GM13977 (cell line): ENCODE results near the gene SLC39A5.

Source experiments
- DNase-seq: peaks from one replicate; pipeline ENCODE4 v3.0.0; 2012; ENCODE audit warnings: low spot score
- CTCF ChIP-seq: IDR thresholded peaks from 2 replicates; pipeline ENCODE4 v1.5.1; 2012; ENCODE audit warnings: mild to moderate bottlenecking, control low read depth; ENCODE audit not compliant: insufficient read depth; ENCODE audit errors: extremely low read depth, missing control alignments
- in situ Hi-C: fragments of 300-500 bp; cut with MboI; formaldehyde crosslinking; loops from one replicate; pipeline ENCODE4 v1.12.0; 2022; ENCODE audit warnings: low sequenced_read_pairs, low pct_unique_long_range_greater_than_20kb, mixed read lengths, inconsistent platforms; ENCODE audit not compliant: unreplicated experiment

Gene SLC39A5

GRCh38 chr12:56255671-56256070, 25.8 kb downstream of the SLC39A5 start:
- in situ Hi-C loops = no loop called here
- no peak for TF ChIP-seq CTCF
- no peak for DNase-seq

GRCh38 chr12:56256326-56256960, 26.6 kb downstream of the SLC39A5 start:
- TF ChIP-seq CTCF = no peak
- in situ Hi-C loops = no loop called here
- no peak for DNase-seq

- DNase-seq = no peak
- in situ Hi-C loops = no loop called here
- TF ChIP-seq CTCF = no peak
Measured at GRCh38 chr12:56257071-56257470, 27.2 kb downstream of the SLC39A5 start.

DNA sequence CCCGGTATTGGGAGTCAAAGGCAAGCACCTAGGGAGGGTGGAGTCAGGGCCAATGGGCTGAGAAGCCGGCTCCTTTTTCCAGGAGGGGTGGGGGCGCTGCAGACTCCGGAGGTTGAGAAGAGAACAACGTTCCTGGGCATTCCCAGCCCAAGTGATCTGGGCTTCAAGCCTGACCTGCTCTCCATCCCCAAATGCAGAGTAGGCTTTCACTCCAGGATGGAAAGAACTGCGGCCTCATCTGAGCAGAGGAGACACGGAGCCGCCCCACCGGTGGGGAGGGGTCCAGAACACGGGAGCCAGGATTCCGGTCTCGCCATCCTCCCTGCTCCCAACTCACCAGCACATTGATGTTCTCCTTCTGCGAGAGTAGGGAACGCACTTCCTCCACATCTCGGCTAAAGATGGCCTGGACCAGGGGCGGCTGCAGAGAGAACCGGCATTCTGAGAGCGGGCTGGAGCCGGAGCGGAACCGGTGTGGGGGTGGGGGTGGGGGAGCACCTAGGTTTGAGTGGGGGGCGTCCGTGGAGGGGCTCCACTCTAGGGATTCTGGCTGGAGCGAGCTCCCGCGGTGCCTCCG, 27.7 kb downstream of the SLC39A5 start:
- in situ Hi-C loops = no loop called here
- no peak for DNase-seq
- TF ChIP-seq CTCF = no peak

- peak; percentile 98 for DNase-seq
- TF ChIP-seq CTCF = peak; percentile 93
- in situ Hi-C loops = no loop called here
Measured at GRCh38 chr12:56258068-56258819, 28.4 kb downstream of the SLC39A5 start, which contains the start of gene ANKRD52. TSS of gene ANKRD52 (minus strand) at chr12:56258384. CDS start at chr12:56258269, 115 bp downstream.

DNA sequence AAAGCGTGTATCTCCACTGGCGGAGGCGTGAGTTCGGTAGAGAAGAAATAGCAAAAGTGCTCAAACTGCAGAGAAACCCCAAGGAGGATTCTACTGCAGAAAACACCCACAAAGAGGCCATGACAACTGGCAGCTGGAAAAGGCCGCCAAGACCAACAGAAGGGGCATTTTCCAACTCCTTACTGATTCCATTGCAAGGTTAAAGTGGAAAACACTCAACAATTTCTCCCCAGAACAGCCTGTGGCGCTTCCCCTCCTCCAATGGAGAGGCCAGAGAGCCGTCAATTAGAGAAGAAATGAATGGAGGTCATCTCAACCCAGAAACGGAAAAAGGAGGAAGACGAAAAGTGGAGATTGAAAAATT, 29.0 kb downstream of the SLC39A5 start:
- no peak for TF ChIP-seq CTCF
- no peak for DNase-seq
- in situ Hi-C loops = no loop called here
